Mesodermal cell (in vitro differentiated cells): ENCODE measurements around the gene YIF1B.

ENCODE experiments used
- H3K27ac ChIP-seq: 2 replicates; pipeline ENCODE4 v1.7.0; 2013; ENCODE audit warnings: mild to moderate bottlenecking, low read depth, low read length, moderate library complexity; ENCODE audit not compliant: severe bottlenecking
- H3K36me3 ChIP-seq: 2 replicates; pipeline ENCODE4 v1.7.1; 2013; ENCODE audit warnings: mild to moderate bottlenecking, low read length, moderate library complexity; ENCODE audit not compliant: control insufficient read depth, insufficient read depth
- H3K4me1 ChIP-seq: one replicate; pipeline ENCODE4 v1.7.1; 2013; ENCODE audit warnings: mild to moderate bottlenecking, low read length; ENCODE audit not compliant: insufficient read depth, control insufficient read depth, poor library complexity, severe bottlenecking
- H3K4me3 ChIP-seq: 2 replicates; pipeline ENCODE4 v1.7.0; 2013; ENCODE audit warnings: low read length, control low read depth, mild to moderate bottlenecking; ENCODE audit not compliant: insufficient read depth, poor library complexity, severe bottlenecking; ENCODE audit errors: extremely low read depth
- H3K9me3 ChIP-seq: 2 replicates; pipeline ENCODE4 v1.7.1; 2013; ENCODE audit warnings: mild to moderate bottlenecking, low read length, moderate library complexity; ENCODE audit not compliant: control insufficient read depth
- WGBS, 2 experiments: methylation state at CpG; one replicate each; pipeline ENCODE4 v1.1.5; 2013; ENCODE audit warnings: missing lambda C conversion rate in 2 of 2; ENCODE audit not compliant: insufficient coverage in 2 of 2; 5-methylcytosine and 5-hydroxymethylcytosine counted together

The YIF1B gene

DNA sequence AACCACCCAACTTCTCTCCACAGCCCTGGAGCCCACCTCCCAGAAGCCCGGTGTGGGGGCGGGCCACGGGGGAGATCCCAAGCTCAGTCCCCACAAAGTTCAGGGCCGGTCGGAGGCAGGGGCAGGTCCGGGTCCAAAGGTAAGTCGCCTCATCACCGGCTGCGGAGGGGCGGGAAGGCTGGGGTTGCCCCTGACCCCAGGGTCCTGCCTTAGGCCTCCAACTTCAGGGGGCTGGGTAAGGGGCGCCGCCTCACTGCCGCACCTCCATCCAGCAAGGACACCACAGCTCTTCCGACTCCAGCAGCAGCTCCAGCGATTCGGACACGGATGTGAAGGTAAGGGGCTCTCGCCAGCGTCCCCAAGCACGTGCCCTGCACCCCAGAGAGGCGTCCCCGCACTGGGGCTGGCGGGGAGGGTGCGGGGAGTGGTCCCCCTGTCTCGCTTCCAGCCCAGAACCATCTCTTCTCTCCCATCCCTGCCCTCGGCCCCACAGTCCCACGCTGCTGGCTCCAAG is 11.3 kb downstream of the YIF1B start:
- Histone ChIP-seq H3K4me3 (no peak overlapping the region), H3K27ac (no peak overlapping the region), H3K4me1 (peaks cover 18% of the 10 kb centered on the region), H3K9me3 (no peaks in the 10 kb centered on the region), H3K36me3 (peaks cover 32% of the 10 kb centered on the region)
- WGBS, 2 experiments: 92 to 95% methylated on average over 8 to 27 of the region's 27 CpGs

DNA sequence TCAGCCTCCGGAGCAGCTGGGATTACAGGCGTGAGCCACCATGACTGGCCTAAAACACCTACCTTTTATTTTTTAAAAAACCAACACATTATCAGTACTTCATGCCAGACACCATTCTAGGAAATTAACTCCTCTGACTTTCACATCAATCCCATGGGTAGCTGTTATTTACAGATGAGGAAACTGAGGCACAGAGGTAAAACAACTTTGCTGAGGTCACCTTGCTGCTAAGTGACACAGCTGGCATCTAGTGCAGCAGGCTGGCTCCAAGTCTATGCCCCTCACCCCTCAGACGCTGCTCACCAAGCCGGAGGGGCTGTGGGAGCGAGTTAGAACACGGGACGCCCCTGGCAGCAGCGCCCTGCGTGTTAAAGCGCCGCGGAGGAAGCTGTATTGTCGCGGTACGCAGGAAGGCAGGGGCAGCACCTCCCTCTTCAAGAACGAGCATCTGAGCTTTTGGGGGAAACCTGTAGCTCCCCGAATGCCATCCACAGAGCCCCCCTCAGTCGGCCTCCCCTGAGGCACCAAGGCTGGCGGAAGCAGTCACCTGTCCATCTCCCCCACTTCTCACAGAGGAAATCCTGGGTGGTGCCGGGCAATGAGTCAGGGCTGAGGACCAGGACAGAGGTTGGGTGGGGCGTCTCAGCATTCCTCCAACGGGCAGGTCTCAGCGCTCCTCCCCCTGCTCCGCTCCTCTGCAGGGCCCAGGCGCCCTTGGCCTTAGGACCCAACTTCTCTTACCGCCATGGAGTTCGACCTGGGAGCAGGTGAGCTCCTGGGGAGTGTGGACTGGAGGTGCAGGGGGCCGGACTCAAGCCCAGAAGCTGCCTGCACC is 12.0 kb downstream of the YIF1B start, which contains the start of gene C19orf33:
Gene C19orf33 (plus strand): TSS at position 735 of the 835 bp plus-strand sequence. CDS start 11 bp downstream, at position 746.
- peaks cover 24% of the 10 kb centered on the region for H3K4me1 ChIP-seq
- H3K36me3 ChIP-seq: peaks cover 29% of the 10 kb centered on the region
- H3K27ac ChIP-seq: no peak within 1 kb of the TSS
- 93% methylated on average over 20 to 22 of the region's 28 CpGs for WGBS, 2 experiments
- no peaks in the 10 kb centered on the region for H3K9me3 ChIP-seq
- no peak within 1 kb of the TSS for H3K4me3 ChIP-seq

- Histone ChIP-seq H3K36me3 (no peaks in the 10 kb centered on the region), H3K4me1 (peaks cover 22% of the 10 kb centered on the region), H3K9me3 (peaks cover 5% of the 10 kb centered on the region), H3K4me3 (no peak overlapping the region), H3K27ac (peak overlapping the region; percentile 71)
- WGBS, 2 experiments: 87% methylated on average over 10 of the region's 11 CpGs
Measured at GRCh38 chr19:38298821-38299680, 16.7 kb downstream of the YIF1B start.

GRCh38 chr19:38294090-38294489 is 21.7 kb downstream of the YIF1B start:
- peaks cover 8% of the 10 kb centered on the region for H3K36me3 ChIP-seq
- peaks cover 13% of the 10 kb centered on the region for H3K4me1 ChIP-seq
- H3K4me3 ChIP-seq: no peak overlapping the region
- H3K9me3 ChIP-seq: peaks cover 5% of the 10 kb centered on the region
- 91 to 92% methylated on average over 7 to 8 of the region's 8 CpGs for WGBS, 2 experiments
- H3K27ac ChIP-seq: no peak overlapping the region

- Histone ChIP-seq H3K36me3 (peaks cover 8% of the 10 kb centered on the region), H3K4me3 (no peak overlapping the region), H3K9me3 (peaks cover 5% of the 10 kb centered on the region), H3K4me1 (peaks cover 5% of the 10 kb centered on the region), H3K27ac (no peak overlapping the region)
- WGBS, 2 experiments: 95 to 98% methylated on average over 8 of the region's 9 CpGs
Measured at GRCh38 chr19:38293281-38293680, 22.5 kb downstream of the YIF1B start.

GRCh38 chr19:38291855-38292254 is 23.9 kb downstream of the YIF1B start:
- 85 to 92% methylated on average over 12 to 14 of the region's 15 CpGs for WGBS, 2 experiments
- peaks cover 8% of the 10 kb centered on the region for H3K36me3 ChIP-seq
- H3K27ac ChIP-seq: no peak overlapping the region
- H3K4me1 ChIP-seq: peaks cover 5% of the 10 kb centered on the region
- no peak overlapping the region for H3K4me3 ChIP-seq
- peaks cover 1% of the 10 kb centered on the region for H3K9me3 ChIP-seq

- Histone ChIP-seq H3K4me1 (peaks cover 5% of the 10 kb centered on the region), H3K27ac (no peak overlapping the region), H3K36me3 (peaks cover 8% of the 10 kb centered on the region), H3K9me3 (no peaks in the 10 kb centered on the region), H3K4me3 (no peak overlapping the region)
- WGBS, 2 experiments: 87 to 96% methylated on average over 12 of the region's 13 CpGs
Measured at GRCh38 chr19:38290631-38291147, 25.1 kb downstream of the YIF1B start.

DNA sequence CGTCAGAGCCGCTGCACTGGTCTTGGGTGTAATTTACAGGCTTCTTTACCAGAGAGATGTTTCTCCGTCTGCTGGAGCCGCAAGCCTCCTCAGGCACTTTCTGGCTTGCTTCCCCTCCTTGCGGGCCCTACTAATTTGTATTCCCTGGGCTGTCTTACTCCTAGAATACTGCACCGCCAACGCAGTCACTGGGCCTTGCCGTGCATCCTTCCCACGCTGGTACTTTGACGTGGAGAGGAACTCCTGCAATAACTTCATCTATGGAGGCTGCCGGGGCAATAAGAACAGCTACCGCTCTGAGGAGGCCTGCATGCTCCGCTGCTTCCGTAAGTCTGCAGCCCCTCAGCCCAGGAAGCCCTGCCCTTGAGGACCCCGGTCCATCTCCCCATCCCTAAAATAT is 25.8 kb downstream of the YIF1B start:
- Histone ChIP-seq H3K4me3 (no peak overlapping the region), H3K9me3 (no peaks in the 10 kb centered on the region), H3K36me3 (peaks cover 8% of the 10 kb centered on the region), H3K4me1 (peaks cover 5% of the 10 kb centered on the region), H3K27ac (no peak overlapping the region)
- WGBS, 2 experiments: 96 to 97% methylated on average over 13 to 15 of the region's 15 CpGs

- Histone ChIP-seq H3K4me3 (no peak overlapping the region), H3K27ac (no peak overlapping the region), H3K36me3 (peaks cover 8% of the 10 kb centered on the region), H3K9me3 (no peaks in the 10 kb centered on the region), H3K4me1 (peaks cover 9% of the 10 kb centered on the region)
- 88 to 97% methylated on average over 12 to 15 of the region's 16 CpGs for WGBS, 2 experiments
Measured at GRCh38 chr19:38288123-38288855, 27.5 kb downstream of the YIF1B start.

DNA sequence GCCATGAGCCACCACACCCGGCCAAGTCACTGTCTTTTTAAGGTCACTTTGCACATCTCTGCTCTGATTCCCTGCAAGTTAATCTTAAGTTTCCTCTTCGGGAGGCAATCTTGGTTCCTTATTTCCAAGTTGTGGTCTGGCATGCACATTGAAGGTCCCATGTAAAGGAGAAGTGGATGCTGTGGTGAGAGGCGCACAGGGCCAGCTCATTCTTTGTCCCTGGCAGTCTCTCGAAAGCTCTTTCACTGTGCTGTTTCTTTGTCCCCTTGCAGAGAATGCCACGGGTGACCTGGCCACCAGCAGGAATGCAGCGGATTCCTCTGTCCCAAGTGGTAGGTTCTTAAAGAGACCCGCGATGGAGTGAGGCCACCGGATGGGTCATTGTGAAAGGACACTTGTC is 28.1 kb downstream of the YIF1B start:
- Histone ChIP-seq H3K9me3 (no peaks in the 10 kb centered on the region), H3K27ac (no peak overlapping the region)
- 92 to 95% methylated on average over 8 to 9 of the region's 9 CpGs for WGBS, 2 experiments

More for the DNA sequence above, 28.1 kb downstream of the YIF1B start:
- Histone ChIP-seq H3K36me3 (peaks cover 8% of the 10 kb centered on the region), H3K4me3 (no peak overlapping the region), H3K4me1 (peaks cover 9% of the 10 kb centered on the region)
